HG02970 (cell line): ENCODE measurements around the gene DNAAF8.

Source experiments
- ATAC-seq: cut with Tn5 transposase; IDR thresholded peaks from one replicate; pipeline ENCODE4 v1.9.1; 2021; ENCODE audit warnings: mild to moderate bottlenecking, moderate library complexity, moderate number of reproducible peaks; ENCODE audit not compliant: unreplicated experiment, low FRiP score

Gene DNAAF8

DNA sequence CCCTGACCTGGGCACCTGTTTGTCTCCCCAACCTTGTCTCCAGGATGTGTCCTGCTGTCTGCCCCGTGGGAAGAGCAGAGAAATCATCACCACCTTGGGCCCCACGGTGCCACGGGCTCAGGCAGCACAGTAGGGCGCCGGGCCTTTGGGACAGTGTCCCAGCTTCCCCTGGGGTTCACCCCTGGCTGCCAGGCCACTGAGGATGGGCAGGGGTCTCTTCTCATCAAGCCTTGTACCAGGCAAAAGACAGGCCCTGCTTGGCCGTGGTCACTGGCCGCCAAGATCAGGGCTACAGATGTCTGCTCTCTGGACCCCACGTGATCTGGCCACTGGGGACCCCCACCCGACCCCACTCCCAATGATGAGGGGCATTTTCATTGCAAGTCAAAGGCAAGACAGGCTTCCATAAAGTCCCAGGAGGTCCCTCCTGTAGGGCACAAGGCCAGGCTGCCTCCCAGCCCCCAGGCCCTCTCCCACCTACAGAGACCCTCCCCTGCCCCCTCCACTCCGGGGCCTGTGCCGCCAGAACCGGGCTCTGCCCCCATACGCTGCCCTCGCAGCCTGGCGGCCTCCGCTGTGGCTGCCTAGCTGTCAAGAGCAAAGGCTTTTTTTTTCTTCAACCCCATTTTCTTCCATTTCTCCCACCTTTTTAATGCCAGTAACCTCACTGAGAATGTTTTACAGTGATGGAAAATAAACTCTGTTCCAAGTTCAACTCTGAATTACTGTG lies 14.5 kb downstream of the DNAAF8 start:
- ATAC-seq, result no peak

DNA sequence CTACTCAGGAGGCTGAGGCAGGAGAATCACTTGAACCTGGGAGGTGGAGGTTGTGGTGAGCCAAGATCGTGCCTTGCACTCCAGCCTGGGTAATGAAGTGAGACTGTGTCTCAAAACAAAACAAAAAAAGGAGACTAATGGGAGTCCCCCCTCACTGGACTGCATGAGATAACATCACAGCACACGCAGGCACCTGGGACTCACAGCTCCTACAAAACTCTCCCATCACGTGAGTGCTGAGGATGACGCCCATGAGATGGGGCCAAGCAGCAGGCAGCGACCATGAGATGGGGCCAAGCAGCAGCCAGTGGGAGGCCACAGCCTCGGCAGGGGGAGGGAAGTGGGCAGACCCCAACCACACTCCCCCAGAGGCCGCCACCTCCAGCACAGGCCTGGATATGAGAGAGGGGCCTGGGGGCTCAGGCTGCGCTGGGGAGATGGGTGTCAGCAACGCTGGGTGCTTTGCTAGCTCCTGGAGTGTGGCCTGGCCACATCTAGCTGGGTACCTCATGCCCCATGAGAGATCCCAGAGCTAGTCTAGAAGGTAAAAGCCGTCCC lies 15.4 kb downstream of the DNAAF8 start:
- ATAC-seq, result no peak

DNA sequence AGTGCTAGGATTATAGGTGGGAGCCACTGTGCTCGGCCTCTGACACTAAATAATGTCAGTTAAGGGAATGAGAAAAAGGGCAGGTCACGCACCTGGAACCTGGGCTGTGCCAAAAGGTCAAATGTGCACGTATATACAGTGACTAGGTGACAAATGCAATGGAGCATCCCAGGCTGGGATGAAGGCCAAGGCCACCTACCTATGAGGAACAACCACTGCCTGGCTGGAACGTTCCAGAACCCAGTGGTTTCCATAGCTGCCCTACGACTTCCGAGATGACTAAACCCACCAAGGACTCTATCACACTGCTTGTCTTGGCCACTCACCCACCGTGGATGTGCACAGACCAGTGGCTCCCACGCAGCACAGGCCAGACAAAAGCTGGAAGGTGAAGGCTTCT lies 16.6 kb downstream of the DNAAF8 start:
- no peak for ATAC-seq

DNA sequence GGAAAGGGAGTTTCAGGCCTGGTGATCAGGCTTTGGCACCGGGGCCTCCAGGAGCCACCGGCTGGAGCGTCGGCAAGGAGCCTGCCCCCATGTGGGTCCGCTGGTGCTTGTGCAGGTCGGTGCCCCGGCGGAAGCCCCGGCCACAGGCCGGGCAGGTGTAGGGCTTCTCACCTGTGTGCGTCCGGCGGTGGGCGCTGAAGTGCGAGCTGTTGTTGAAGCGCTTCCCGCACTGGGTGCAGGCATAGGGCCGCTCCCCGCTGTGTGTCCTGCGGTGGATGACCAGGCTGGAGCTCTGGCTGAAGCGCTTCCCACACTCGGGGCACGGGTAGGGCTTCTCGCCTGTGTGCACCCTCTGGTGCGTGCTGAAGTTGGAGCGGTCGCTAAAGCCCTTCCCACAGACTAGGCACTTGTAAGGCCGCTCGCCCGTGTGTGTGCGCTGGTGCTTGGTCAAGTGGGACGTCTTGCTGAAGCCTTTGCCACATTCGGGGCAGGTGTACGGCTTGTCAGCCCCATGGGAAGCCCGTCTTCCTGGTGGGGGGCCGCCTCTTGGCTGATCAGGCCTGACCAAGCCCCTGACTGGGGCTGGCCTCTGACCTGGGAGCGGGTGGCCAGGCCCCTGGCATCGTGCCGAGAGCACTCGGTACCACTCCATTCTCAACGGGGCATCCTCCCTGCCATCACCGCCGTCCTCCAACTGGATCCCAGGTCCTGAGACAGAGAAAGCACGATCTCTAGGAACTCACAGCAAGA lies 18.2 kb downstream of the DNAAF8 start:
- ATAC-seq, result no peak

DNA sequence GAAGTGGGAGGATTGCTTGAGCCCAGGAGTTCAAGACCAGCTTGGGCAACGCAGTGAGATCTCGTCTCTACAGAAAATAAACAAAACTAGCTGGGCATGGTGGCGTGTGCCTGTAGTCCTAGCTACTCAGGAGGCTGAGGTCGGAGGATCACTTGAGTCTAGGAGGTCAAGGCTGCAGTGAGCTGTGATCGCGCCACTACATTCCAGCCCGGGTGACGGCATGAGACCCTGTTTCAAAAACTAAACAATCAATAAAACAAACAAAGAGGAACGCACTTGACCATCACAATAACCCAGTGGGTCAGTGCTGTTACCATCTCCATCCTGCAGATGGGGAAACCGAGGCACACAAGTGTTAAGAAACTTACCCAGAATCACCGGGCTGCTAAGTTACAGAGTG lies 18.9 kb downstream of the DNAAF8 start:
- no peak for ATAC-seq

DNA sequence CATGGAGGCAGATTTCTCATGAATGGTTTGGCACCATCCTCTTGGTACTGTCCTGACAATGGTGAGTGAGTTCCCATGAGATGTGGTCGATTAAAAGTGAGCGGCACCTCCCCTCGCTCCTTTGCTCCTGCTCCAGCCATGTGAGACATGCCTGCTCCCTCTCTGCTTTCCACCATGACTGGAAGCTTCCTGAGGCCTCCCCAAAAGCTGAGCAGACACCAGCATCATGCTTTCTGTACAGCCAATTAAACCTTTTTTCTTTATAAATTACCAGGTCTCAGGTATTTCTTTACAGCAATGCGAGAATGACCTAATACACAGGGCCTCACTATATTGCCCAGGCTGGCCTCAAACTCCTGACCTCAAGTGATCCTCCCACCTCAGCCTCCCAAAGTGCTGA lies 20.5 kb downstream of the DNAAF8 start:
- ATAC-seq, result no peak

DNA sequence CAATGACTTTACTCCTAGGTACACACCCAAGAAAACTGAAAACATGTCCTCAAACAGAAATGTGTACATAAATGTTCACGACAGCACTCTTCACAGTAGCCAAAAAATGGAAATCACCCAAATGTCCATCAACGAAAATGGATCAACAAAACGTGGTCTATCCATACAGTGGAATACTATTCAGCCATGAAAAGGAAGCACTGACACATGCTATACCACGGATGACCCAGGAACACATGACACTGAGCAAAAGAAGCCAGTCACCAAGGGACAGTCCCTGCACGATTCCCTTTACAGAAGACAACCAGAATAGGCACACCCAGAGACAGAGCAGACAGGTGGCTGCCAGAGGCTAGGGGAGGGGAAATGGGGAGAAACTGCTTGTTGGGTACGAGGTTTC lies 21.4 kb downstream of the DNAAF8 start:
- ATAC-seq, result no peak

DNA sequence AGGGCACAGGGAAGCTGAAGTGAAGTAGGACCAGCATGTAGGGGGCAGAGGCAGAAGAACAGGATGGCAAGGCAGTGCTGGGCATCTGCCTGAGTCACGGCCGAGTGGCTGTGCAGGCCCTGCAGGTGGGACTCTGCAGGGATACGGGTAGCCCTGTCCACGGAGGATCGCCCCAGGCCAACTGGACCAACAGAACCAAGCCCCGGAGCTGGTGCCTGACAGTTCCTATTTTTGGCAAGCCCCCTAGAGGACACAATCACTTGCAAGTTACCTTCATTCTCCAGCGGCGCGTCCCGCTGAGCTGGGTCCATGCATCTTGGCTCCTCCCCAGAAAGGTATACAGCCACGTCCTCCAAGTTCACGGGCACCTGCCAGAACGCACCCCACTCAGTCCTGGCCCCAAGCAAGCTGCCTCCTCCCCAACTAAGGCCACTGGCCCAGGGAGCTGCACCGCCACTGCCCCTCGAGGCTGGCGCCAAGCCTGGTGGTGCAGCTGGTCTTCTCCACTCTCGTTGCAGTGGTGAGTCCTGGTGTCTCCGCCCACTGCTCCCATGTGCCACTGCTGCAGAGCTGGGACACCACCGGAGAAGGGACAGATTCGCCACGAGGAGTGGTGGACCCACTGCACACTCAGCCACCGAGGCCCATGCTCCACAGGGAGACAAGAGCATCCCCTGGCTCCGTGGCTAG lies 26.0 kb downstream of the DNAAF8 start:
- ATAC-seq, result no peak

DNA sequence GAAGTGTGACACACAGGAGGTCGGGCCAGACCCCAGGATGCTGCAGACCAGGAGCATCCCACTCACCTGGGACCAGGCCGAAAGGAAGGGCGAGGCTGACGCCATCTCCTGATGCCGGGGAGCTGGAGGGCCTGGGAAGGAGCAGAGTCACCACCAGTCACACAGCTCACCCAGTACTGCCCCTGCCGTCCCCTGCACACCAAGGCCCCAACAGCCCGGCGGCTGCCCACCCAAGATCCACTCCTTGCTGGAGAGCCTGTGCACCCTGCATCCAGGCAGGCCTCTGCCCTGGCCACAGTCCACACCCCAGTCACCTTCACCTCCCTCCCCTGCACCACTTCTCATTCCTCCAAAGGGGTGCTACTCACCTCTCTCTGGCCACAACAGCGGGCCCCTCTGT lies 27.9 kb downstream of the DNAAF8 start:
- no peak for ATAC-seq

DNA sequence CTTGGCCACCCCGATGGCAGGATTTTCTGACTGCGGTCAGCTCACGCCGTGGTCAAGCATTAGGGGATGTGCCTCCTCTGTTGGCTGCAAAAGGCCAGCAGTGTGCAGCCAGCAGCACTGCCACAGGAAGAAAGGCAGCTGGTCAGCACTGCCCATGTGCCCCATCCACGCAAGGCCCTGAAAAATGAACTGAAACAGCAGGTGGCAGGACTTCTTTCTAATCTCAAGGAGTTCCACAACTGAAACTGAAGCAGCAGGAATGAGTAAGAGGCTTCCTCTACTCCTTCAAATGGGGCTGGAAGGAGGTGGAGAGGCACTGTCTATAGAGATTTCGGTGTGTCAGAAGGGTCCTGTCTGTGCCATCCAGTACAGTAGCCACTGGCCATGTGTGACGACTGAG lies 29.5 kb downstream of the DNAAF8 start:
- ATAC-seq, result no peak

DNA sequence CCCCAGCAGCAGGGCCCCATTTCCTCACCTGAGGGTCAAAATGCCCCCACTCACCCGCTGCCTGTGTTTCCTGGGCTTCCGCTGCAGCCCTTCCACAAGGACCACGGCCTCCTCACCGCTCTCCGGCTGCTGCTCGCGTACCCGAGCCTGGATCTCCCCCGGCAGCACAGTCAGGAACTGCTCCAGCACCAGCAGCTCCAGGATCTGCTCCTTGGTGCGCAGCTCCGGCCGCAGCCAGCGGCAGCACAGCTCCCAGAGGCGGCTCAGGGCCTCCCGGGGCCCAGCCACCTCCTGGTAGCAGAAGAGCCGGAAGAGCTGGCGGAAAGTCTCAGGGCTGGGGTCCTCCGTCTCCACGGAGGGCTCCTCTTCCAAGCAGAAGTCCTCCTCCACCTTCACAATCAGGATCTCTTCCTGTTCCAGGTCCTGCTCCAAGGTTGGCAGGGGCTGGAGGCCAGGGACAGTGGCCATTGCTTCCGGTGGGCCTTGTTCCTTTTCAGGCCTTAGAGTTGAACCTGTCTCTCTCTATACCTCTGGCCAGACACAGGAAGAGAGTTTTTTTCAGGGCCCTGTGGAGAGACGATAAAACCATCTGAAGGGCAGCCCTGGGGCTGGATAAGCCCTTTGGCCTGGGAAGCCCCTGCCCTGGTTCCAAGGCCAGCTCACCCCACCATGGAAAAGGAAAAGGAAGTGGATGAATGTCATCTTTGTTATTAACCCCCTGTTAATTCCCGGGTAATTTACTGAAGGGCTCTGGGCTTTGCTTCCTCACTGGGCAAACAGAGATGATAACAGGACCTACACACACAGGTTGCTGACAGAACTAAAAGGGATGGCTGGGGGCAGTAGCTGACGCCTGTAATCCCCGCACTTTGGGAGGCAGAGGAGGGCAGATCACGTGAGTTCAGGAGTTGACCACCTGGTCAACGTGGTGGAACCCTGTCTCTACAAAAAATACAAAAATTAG lies 31.5 kb downstream of the DNAAF8 start:
- no peak for ATAC-seq

DNA sequence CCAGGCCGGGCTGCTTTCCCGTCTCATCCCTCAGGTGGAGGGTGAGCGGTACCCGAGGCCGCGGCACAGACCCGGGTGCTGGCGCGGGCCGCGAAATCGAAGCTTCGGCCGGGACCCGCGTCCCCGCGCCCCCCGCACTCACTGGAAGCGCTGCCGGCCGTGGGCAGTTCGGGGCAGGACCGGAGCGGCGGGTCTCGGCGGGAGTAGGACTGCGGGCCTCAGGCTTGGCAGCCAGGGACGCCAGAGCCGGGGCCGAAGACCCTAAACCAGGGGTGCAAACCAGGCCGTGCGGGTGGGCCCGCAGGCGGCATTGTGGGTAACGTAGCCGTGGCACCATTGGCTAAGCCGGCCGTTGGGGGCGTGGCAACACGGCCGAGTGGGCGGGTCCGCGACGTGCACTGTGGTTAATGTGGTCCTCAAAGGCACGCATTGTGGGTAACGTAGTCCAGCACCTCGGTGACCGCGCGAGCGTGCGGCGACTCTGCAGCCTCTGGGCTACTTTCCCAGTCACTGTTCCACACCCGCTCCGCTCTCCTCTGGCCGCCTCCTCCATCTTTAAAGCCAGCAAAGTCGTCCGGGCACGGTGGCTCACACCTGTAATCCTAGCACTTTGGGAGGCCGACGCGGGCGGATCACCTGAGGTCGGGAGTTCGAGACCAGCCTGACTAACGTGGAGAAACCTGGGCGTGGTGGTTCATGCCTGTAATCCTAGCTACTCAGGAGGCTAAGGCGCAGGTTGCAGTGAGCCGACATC lies 32.7 kb downstream of the DNAAF8 start, which contains the start of gene ZNF500:
Gene ZNF500, minus strand, starts transcription at position 288 of the 754 bp plus-strand sequence. CDS start 1,184 bp downstream, outside the sequence.
- peak; percentile 83 for ATAC-seq

DNA sequence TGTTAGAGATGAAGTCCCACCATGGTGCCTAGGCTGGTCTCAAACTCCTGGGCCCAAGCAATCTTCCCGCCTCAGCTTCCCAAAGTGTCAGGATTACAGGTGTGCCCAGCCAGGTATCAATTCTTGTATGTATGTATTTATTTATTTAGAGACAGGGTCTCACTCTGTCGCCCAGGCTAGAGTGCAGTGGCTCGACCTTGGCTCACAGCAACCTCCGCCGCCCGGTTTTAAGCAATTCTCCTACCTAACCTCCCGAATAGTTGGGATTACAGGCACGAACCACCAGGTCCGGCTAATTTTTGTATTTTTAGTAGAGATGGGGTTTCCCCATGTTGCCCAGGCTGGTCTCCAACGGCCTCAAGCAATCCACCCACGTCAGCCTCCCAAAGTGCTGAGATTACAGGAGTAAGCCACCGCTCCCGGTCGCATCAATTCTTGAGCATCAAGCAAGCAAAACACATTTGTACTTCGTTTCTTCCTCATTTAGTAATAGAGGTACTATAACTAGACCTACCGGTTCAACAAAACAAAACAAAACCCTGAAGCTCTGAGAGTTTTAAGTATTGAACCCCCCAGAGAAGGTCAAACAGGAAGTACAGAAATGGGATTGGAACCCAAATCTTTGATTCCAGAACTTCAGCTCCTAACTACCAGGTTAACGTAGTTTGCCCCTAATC lies 33.7 kb downstream of the DNAAF8 start:
- no peak for ATAC-seq

DNA sequence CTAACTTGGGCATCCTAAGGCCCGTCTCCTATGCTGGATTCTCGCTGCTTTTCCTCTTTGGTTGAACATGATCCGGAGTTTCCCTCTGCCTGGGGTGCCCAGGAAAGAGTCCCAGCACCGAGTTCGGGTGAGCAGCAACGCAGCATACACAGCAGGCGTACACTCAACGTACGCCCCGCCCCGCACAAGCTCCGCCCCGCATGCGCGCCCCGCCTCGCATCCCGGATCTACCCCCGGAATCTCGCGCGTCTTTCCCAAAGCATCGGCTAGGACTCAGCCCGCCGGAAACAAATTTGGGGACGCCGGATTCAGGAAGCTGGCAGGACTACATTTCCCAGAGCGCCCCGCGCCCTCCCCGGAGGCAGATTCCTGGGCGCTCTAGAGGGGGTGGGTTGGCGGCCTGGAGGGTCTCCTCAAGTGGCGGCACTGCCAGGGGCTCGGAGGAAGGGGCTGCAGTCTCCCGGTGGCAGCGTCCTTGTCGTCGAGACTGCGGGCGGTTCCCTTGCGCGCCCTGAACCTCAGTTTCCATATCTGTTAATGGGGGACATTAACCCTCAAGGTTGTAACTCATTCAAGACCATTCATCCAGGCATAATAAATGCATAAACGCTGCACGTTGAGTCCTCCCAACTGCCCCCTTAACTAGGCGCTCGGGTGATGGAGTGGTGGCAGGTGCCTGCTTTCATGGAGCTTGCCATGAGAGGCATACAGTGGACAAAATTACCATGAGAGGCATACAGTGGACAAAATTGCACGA lies 34.4 kb downstream of the DNAAF8 start:
- no peak for ATAC-seq

DNA sequence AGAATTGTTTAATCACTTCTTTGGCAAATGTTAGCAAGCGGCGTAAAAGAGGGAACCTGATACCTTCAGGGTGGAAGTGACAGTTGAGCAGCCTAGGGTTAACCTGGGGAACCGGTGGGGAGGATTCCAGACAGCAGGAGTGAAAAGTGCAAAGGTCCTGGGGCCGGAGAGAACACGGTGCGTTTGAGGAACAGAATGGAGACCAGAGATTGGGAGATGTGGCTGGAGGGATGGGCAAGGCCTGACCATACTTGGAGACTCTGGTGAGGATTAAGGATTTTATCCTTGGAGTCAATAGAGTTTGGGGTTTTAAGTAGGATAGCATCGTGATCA lies 34.9 kb downstream of the DNAAF8 start:
- ATAC-seq, result no peak

DNA sequence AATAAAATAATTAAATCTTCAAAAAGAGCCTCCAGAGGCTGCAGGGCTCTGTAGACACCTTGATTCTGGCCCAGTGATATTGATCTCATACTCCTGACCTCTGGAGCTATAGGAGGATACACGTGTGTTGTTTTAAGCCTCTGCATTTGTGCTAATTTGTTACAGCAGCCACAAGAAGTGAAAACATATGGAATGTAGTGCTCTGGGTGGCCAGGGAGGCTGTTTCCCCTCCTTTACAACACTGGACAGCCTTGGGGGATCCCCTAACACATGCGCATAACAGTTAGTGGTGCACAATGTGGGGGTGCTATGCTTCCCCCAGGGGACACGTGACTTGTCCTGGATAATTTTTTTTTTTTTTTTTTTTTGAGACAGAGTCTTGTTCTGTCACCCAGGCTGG lies 37.3 kb downstream of the DNAAF8 start:
- ATAC-seq, result no peak

DNA sequence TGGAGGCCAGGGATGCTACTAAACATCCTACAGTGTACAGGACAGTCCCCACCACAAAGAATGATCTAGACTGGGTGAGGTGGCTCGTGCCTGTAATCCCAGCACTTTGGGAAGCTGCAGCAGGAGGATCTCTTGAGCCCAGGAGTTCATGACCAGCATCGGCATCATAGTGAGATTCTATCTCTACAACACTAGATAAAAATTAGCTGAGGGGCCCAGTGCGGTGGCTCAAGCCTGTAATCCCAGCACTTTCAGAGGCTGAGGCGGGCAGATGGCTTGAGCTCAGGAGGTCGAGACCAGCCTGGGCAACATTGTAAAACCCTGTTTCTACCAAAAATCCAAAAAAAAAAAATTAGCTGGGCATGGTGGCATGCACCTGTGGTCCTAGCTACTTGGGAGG lies 38.0 kb downstream of the DNAAF8 start:
- ATAC-seq, result no peak

DNA sequence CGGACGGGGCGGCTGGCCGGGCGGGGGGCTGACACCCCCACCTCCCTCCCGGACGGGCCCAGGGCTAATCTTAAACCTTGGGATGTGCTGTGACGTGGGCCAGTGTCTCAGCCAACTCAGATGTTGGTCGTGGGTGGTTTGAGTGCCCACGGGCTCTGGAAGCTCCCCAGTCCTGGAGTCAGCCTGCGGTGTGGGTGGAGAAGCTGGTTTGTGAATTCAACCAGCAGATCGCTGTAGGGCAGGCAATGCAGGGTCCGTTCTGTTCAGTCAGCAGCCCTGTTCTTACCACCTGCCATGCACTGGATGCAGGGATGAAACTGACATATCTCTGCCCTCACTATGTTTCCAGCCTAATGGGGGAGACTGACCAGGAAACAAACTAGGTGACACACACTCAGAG lies 40.7 kb downstream of the DNAAF8 start:
- ATAC-seq, result no peak
